Sigmoid colon (tissue), 7 donors: ENCODE data around the gene UGT1A1. TPM values are rescaled to one million over a fixed set of nuclear protein-coding genes. Genes with fewer than 3 reads are reported as not detected.
"Not testable (repeated sequence)": the region's sequence is repeated elsewhere in the genome, so short reads cannot be mapped to it uniquely, and the experiment has no call there.

Experiments used
- DNase-seq: peaks from one replicate; pipeline ENCODE4 v3.0.0-alpha.2; 2019
- H3K27ac ChIP-seq, 4 donors: fragments of 200-600 bp; sonication (generic); one replicate each; pipeline ENCODE4 v1.5.1; 2016 to 2019; ENCODE audit warnings: mild to moderate bottlenecking in 1 of 4
- H3K27me3 ChIP-seq, 3 donors: fragments of 200-600 bp; sonication (generic); one replicate each; pipeline ENCODE4 v1.5.1; 2019; ENCODE audit warnings: mild to moderate bottlenecking in 1 of 3
- H3K36me3 ChIP-seq, 4 donors: fragments of 200-600 bp; sonication (generic); one replicate each; pipeline ENCODE4 v1.5.1; 2016 to 2019
- H3K4me1 ChIP-seq, 4 donors: fragments of 200-600 bp; sonication (generic); one replicate each; pipeline ENCODE4 v1.5.1; 2017 to 2019
- H3K4me3 ChIP-seq, 4 donors: fragments of 200-600 bp; sonication (generic); one replicate each; pipeline ENCODE4 v1.5.1; 2017 to 2019; ENCODE audit warnings: mild to moderate bottlenecking in 2 of 4, moderate library complexity in 1 of 4
- H3K9me3 ChIP-seq, 4 donors: fragments of 200-600 bp in 3 of 4; sonication (generic) in 3 of 4; one replicate each; pipeline versions ENCODE4 v1.5.1 to v1.6.1; 2013 to 2019
- CTCF ChIP-seq, 4 experiments: fragments of 450-650 bp in 3 of 4; fragments of 200-600 bp in 1 of 4; IDR thresholded peaks; one replicate each; pipeline ENCODE4 v1.5.1; 2016 to 2019; ENCODE audit warnings: antibody characterized with exemption in 4 of 4, mild to moderate bottlenecking in 3 of 4, moderate library complexity in 2 of 4
- EP300 ChIP-seq, 4 donors: sonication (generic); formaldehyde crosslinking; IDR thresholded peaks; one replicate each; pipeline ENCODE4 v1.6.1; 2017; ENCODE audit warnings: antibody characterized with exemption in 4 of 4
- POLR2A ChIP-seq, 2 donors: fragments of 450-650 bp; IDR thresholded peaks; one replicate each; pipeline ENCODE4 v1.6.1; 2016; ENCODE audit warnings: antibody characterized with exemption in 2 of 2, mild to moderate bottlenecking in 2 of 2, moderate library complexity in 2 of 2
- POLR2AphosphoS5 ChIP-seq, 4 donors: sonication (generic); formaldehyde crosslinking; IDR thresholded peaks; one replicate each; pipeline ENCODE4 v1.6.1; 2017; ENCODE audit warnings: antibody characterized with exemption in 4 of 4
- WGBS, 2 donors: extraction: QIAGEN DNeasy Blood & Tissue Kit; methylation state at CpG; one replicate each; pipeline ENCODE4 v1.1.7; 2013; 5-methylcytosine and 5-hydroxymethylcytosine counted together
- intact Hi-C: fragments of 100-400 bp; cut with DNase I; formaldehyde crosslinking; loops from one replicate; pipeline ENCODE4 v1.15.1; 2023
- polyA plus RNA-seq, 3 donors: library from polyadenylated mRNA; stranded (reverse); fragments of 200-250 nt; gene quantifications; one replicate each; pipeline ENCODE4 v1.2.3, GENCODE V29; 2013
- total RNA-seq, 4 donors: library from RNA; depleted of rRNA; stranded (reverse); fragments of >200 nt; gene quantifications; one replicate each; pipeline ENCODE4 v1.1.0, GENCODE V29; 2016
- donor health status: healthy with polysubstance abuse.
- donor health status: Bipolar disorder and iron deficiency.
- donor health status: healthy.

The UGT1A1 gene
- total and polyA plus RNA-seq, 7 donors = 0.74 to 2.8 (median 1.8) TPM; not detected in 4

DNA sequence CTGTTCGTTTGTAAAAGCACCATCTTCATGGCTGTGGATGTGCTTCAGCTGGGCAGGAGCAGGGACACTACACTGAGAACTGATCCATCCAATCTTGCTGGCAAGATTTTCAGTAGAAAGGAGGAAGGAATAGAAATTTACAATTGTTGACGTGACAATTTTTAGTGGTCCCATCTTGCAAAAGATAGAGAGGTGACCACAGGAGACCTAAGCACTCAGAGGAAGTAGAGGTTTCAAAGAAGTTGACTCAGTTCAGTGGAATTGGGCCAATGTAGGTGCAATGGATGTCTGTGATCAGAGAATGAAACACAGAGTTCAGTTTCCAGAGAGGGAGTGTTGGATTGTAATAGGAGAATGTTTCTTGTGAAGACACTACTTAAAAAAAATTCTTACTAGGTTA lies 45.9 kb upstream of the UGT1A1 start:
- Histone ChIP-seq H3K4me1 (no peaks in the 10 kb centered on the region), H3K27ac (no peak overlapping the region), H3K36me3 (no peaks in the 10 kb centered on the region), H3K9me3 (no peaks in the 10 kb centered on the region), H3K27me3 (no peaks in the 10 kb centered on the region), H3K4me3 (no peak overlapping the region)
- TF ChIP-seq POLR2A (IDR thresholded peaks at IDR 0.05) (no peak), CTCF (IDR thresholded peaks at IDR 0.05) (no peak), EP300 (IDR thresholded peaks at IDR 0.05) (no peak), POLR2AphosphoS5 (IDR thresholded peaks at IDR 0.05) (no peak)
- intact Hi-C loops = no loop called here
- WGBS, 2 donors = 75 to 89% methylated on average over 2 of the region's 2 CpGs
- DNase-seq = no peak

- Histone ChIP-seq H3K9me3 (no peaks in the 10 kb centered on the region), H3K27ac (no peak within 1 kb of the TSS), H3K27me3 (no peaks in the 10 kb centered on the region), H3K4me1 (no peaks in the 10 kb centered on the region), H3K36me3 (no peaks in the 10 kb centered on the region), H3K4me3 (no peak within 1 kb of the TSS)
- intact Hi-C loops = no loop called here
- DNase-seq = no peak
- WGBS, 2 donors = 87 to 88% methylated on average over 7 of the region's 7 CpGs
- no peak for TF ChIP-seq POLR2AphosphoS5 (IDR thresholded peaks at IDR 0.05)
- no peak for TF ChIP-seq CTCF (IDR thresholded peaks at IDR 0.05)
Measured at GRCh38 chr2:233718552-233718951, 41.5 kb upstream of the UGT1A1 start, which contains the start of gene UGT1A4. TSS of gene UGT1A4 (plus strand) at chr2:233718736. CDS start at chr2:233718821, 85 bp downstream.

- Histone ChIP-seq H3K4me1 (no peaks in the 10 kb centered on the region), H3K9me3 (no peaks in the 10 kb centered on the region), H3K27me3 (no peaks in the 10 kb centered on the region), H3K36me3 (no peaks in the 10 kb centered on the region), H3K4me3 (no peak within 1 kb of the TSS), H3K27ac (no peak within 1 kb of the TSS)
- 47 to 83% methylated on average over 8 of the region's 8 CpGs for WGBS, 2 donors
- DNase-seq = no peak
- no peak for TF ChIP-seq POLR2A (IDR thresholded peaks at IDR 0.05)
- no peak for TF ChIP-seq EP300 (IDR thresholded peaks at IDR 0.05)
- TF ChIP-seq POLR2AphosphoS5 (IDR thresholded peaks at IDR 0.05) = no peak
- no peak for TF ChIP-seq CTCF (IDR thresholded peaks at IDR 0.05)
- intact Hi-C loops = no loop called here
Measured at GRCh38 chr2:233728723-233729301, 31.3 kb upstream of the UGT1A1 start, which contains the start of gene UGT1A3. TSS of gene UGT1A3 (plus strand) at chr2:233729042. CDS start at chr2:233729127, 85 bp downstream.

- intact Hi-C loops, H3K4me3 ChIP-seq, H3K4me1 ChIP-seq: not testable (repeated sequence)
Measured at GRCh38 chr2:233736868-233737653, 23.0 kb upstream of the UGT1A1 start.

DNA sequence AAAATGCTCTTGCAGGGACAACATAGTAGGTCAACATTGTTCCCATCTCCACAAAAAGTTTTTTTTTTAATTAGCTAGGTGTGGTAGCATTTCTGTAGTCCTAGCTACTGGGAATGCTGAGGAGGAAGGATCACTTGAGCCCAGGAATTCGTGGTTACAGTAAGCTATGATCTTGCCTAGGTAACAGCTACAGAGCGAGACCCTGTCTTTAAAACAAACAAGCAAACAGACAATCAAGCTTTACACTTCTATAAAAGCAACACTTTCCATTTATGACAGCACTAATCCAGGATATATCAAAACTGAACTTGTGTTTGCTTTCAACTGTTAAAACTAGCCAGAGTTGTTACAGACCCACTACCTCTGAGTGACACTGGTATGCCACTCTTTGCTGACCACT lies 19.2 kb upstream of the UGT1A1 start:
- intact Hi-C loops = no loop called here
- no peaks in the 10 kb centered on the region for H3K27me3 ChIP-seq
- no peak overlapping the region for H3K27ac ChIP-seq
- TF ChIP-seq CTCF (IDR thresholded peaks at IDR 0.05) (no peak), POLR2AphosphoS5 (IDR thresholded peaks at IDR 0.05) (no peak), EP300 (IDR thresholded peaks at IDR 0.05) (no peak), POLR2A (IDR thresholded peaks at IDR 0.05) (no peak)
- H3K9me3 ChIP-seq = no peaks in the 10 kb centered on the region
- no peak overlapping the region for H3K4me3 ChIP-seq
- DNase-seq = no peak
- 13 to 59% methylated on average over 2 of the region's 2 CpGs for WGBS, 2 donors
- H3K36me3 ChIP-seq = no peaks in the 10 kb centered on the region
- no peaks in the 10 kb centered on the region for H3K4me1 ChIP-seq

More at GRCh38 chr2:233736868-233737653, 23.0 kb upstream of the UGT1A1 start:
- 74 to 86% methylated on average over 14 of the region's 14 CpGs for WGBS, 2 donors
- H3K27me3 ChIP-seq, H3K27ac ChIP-seq, H3K36me3 ChIP-seq, DNase-seq, H3K9me3 ChIP-seq: not testable (repeated sequence)
